HuH-7 (cell line): Measurements from ENCODE around the gene TNFSF8.

Source experiments
- DNase-seq: peaks from one replicate; pipeline ENCODE4 v3.0.0; 2011; ENCODE audit warnings: low spot score

The TNFSF8 gene

GRCh38 chr9:114930056-114930812 is at the start of gene TNFSF8:
Gene TNFSF8, minus strand, starts transcription at chr9:114930591. Its CDS starts 288 bp downstream, at chr9:114930303.
- DNase-seq, result no peak

- DNase-seq, result no peak
Measured at GRCh38 chr9:114973216-114973615, 42.8 kb upstream of the TNFSF8 start.

GRCh38 chr9:114972510-114973136 is 42.2 kb upstream of the TNFSF8 start:
- no peak for DNase-seq

- DNase-seq, result no peak
Measured at GRCh38 chr9:114969269-114969668, 38.9 kb upstream of the TNFSF8 start.

GRCh38 chr9:114968671-114969070 is 38.3 kb upstream of the TNFSF8 start:
- DNase-seq, result no peak

- no peak for DNase-seq
Measured at GRCh38 chr9:114965564-114965963, 35.2 kb upstream of the TNFSF8 start.

GRCh38 chr9:114962809-114963208 is 32.4 kb upstream of the TNFSF8 start:
- DNase-seq, result no peak

- DNase-seq, result no peak
Measured at GRCh38 chr9:114960276-114960675, 29.9 kb upstream of the TNFSF8 start.

- DNase-seq, result no peak
Measured at GRCh38 chr9:114958844-114959235, 28.4 kb upstream of the TNFSF8 start.

- no peak for DNase-seq
Measured at GRCh38 chr9:114958021-114958843, 27.8 kb upstream of the TNFSF8 start.

- no peak for DNase-seq
Measured at GRCh38 chr9:114957558-114957957, 27.2 kb upstream of the TNFSF8 start.

GRCh38 chr9:114954956-114955582 is 24.7 kb upstream of the TNFSF8 start:
- DNase-seq, result no peak

GRCh38 chr9:114953959-114954358 is 23.6 kb upstream of the TNFSF8 start:
- no peak for DNase-seq

- no peak for DNase-seq
Measured at GRCh38 chr9:114953046-114953445, 22.7 kb upstream of the TNFSF8 start.

GRCh38 chr9:114950761-114951160 is 20.4 kb upstream of the TNFSF8 start:
- DNase-seq, result no peak

GRCh38 chr9:114947058-114947457 is 16.7 kb upstream of the TNFSF8 start:
- DNase-seq, result no peak

- no peak for DNase-seq
Measured at GRCh38 chr9:114945616-114946412, 15.4 kb upstream of the TNFSF8 start.

- DNase-seq, result no peak
Measured at GRCh38 chr9:114941376-114941775, 11.0 kb upstream of the TNFSF8 start.

- DNase-seq, result no peak
Measured at GRCh38 chr9:114938687-114939575, 8.5 kb upstream of the TNFSF8 start.

- no peak for DNase-seq
Measured at GRCh38 chr9:114937516-114937915, 7.1 kb upstream of the TNFSF8 start.

- DNase-seq, result no peak
Measured at GRCh38 chr9:114936581-114936980, 6.2 kb upstream of the TNFSF8 start.
